Measurements from ENCODE around the gene TMEM167B. TPM values are rescaled to one million over a fixed set of nuclear protein-coding genes. Genes with fewer than 3 reads are reported as not detected.
"Not testable (repeated sequence)": the region's sequence is repeated elsewhere in the genome, so short reads cannot be mapped to it uniquely, and the experiment has no call there.

The TMEM167B gene
- total and polyA plus RNA-seq, 4 donors: 5.4 to 15.4 (median 13.2) TPM

DNA sequence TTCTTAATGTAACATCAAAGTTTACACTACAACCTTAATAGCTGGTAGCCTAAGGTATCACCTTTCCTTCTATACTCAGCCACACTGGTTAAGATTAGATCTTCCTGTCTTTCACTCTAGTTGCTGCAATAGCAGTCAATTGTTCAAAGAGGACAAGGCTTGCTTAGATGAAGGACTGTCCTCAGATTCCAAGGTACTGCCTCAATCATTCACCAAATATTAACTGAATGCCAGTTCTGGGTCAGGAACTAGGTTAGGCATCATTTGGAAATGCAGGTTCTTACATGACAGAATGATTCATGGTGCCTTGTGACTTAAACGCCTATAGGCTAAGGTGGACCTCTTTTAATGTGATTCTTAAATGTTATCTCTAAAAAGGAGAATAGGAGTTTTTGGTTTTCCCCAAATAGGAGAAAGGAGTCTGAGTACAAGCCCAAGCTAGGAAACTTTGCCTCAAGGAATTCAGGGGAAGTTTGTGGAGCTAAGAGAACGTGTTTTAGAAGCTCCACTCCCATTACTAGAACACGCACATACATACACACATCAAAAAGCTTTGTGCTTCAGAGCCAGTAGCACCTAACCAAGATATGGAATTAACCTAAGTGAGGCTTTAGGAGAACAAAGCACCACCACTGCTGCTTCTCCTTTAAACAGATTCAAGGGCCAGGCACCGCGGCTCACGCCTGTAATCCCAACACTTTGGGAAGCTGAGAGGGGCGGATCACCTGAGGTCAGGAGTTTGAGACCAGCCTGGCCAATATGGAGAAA, 40.2 kb upstream of the TMEM167B start:
- Histone ChIP-seq H3K9me3 (ENCODE audit: control insufficient read depth in 4 of 4, low read length in 3 of 4) (no peaks in the 10 kb centered on the region), H3K36me3 (ENCODE audit: control insufficient read depth in 4 of 4, insufficient read depth in 3 of 4, low read depth in 1 of 4, low read length in 3 of 4) (no peaks in the 10 kb centered on the region), H3K9ac (ENCODE audit: low read depth in 1 of 2, low read length in 2 of 2) (no peak overlapping the region), H3K27me3 (ENCODE audit: control insufficient read depth in 4 of 4, insufficient read depth in 4 of 4, low read length in 3 of 4) (no peaks in the 10 kb centered on the region), H3K27ac (ENCODE audit: low read depth in 1 of 2, low read length in 2 of 2) (no peak overlapping the region), H3K4me3 (ENCODE audit: low read depth in 1 of 3, low read length in 3 of 3) (no peak overlapping the region), H3K4me1 (ENCODE audit: control insufficient read depth in 4 of 4, insufficient read depth in 4 of 4, low read length in 3 of 4) (no peaks in the 10 kb centered on the region)
- TF ChIP-seq, protein P1, sequence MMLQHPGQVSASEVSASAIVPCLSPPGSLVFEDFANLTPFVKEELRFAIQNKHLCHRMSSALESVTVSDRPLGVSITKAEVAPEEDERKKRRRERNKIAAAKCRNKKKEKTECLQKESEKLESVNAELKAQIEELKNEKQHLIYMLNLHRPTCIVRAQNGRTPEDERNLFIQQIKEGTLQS (IDR thresholded peaks at IDR 0.05): no peak
- TF ChIP-seq HNF4A (conservative IDR thresholded peaks at IDR 0.05) (no peak), YY1 (IDR thresholded peaks at IDR 0.05) (no peak), CTCF (IDR thresholded peaks at IDR 0.05; ENCODE audit: low read depth, low read length, missing input control) (no peak), SP1 (IDR thresholded peaks at IDR 0.05) (no peak), NR2F2 (IDR thresholded peaks at IDR 0.05) (no peak), GABPA (IDR thresholded peaks at IDR 0.05 in 1 of 2, conservative IDR thresholded peaks at IDR 0.05 in 1 of 2) (no peak), RAD21 (IDR thresholded peaks at IDR 0.05) (no peak), FOXA2 (IDR thresholded peaks at IDR 0.05) (no peak), JUND (IDR thresholded peaks at IDR 0.05) (no peak), RXRA (IDR thresholded peaks at IDR 0.05) (no peak), HNF4G (IDR thresholded peaks at IDR 0.05) (no peak), FOXA1 (IDR thresholded peaks at IDR 0.05) (no peak), EGR1 (IDR thresholded peaks at IDR 0.05; ENCODE audit: low read depth in 2 of 2) (no peak), TAF1 (conservative IDR thresholded peaks at IDR 0.05) (no peak)
- TF ChIP-seq, protein P2, sequence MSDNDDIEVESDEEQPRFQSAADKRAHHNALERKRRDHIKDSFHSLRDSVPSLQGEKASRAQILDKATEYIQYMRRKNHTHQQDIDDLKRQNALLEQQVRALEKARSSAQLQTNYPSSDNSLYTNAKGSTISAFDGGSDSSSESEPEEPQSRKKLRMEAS (IDR thresholded peaks at IDR 0.05): no peak
- TF ChIP-seq, protein P3, sequence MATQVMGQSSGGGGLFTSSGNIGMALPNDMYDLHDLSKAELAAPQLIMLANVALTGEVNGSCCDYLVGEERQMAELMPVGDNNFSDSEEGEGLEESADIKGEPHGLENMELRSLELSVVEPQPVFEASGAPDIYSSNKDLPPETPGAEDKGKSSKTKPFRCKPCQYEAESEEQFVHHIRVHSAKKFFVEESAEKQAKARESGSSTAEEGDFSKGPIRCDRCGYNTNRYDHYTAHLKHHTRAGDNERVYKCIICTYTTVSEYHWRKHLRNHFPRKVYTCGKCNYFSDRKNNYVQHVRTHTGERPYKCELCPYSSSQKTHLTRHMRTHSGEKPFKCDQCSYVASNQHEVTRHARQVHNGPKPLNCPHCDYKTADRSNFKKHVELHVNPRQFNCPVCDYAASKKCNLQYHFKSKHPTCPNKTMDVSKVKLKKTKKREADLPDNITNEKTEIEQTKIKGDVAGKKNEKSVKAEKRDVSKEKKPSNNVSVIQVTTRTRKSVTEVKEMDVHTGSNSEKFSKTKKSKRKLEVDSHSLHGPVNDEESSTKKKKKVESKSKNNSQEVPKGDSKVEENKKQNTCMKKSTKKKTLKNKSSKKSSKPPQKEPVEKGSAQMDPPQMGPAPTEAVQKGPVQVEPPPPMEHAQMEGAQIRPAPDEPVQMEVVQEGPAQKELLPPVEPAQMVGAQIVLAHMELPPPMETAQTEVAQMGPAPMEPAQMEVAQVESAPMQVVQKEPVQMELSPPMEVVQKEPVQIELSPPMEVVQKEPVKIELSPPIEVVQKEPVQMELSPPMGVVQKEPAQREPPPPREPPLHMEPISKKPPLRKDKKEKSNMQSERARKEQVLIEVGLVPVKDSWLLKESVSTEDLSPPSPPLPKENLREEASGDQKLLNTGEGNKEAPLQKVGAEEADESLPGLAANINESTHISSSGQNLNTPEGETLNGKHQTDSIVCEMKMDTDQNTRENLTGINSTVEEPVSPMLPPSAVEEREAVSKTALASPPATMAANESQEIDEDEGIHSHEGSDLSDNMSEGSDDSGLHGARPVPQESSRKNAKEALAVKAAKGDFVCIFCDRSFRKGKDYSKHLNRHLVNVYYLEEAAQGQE (IDR thresholded peaks at IDR 0.05): no peak
- WGBS: 84% methylated on average over 7 of the region's 7 CpGs
- no peak for DNase-seq (ENCODE audit: low spot score)

DNA sequence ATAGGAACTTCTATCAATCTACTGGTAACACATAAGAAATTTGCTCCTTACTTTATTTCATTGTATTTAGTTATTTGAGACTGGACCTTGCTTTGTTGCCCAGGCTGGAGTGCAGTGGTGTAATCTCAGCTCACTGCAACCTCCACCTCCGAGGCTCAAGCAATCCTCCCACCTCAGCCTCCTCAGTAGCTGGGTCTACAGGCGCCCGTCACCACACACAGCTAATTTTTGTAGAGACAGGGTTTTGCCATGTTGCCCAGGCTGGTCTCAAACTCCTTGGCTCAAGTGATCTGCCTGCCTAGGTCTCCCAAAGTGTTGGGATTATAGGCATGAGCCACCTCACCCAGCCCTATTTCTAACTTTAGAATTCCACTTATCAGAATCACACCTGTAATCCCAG, 38.4 kb upstream of the TMEM167B start:
- not testable (repeated sequence) for H3K27me3 ChIP-seq (ENCODE audit: control insufficient read depth in 4 of 4, insufficient read depth in 4 of 4, low read length in 3 of 4); H3K9ac ChIP-seq (ENCODE audit: low read depth in 1 of 2, low read length in 2 of 2); H3K4me3 ChIP-seq (ENCODE audit: low read depth in 1 of 3, low read length in 3 of 3); H3K27ac ChIP-seq (ENCODE audit: low read depth in 1 of 2, low read length in 2 of 2); H3K9me3 ChIP-seq (ENCODE audit: control insufficient read depth in 4 of 4, low read length in 3 of 4); DNase-seq (ENCODE audit: low spot score); H3K4me1 ChIP-seq (ENCODE audit: control insufficient read depth in 4 of 4, insufficient read depth in 4 of 4, low read length in 3 of 4); H3K36me3 ChIP-seq (ENCODE audit: control insufficient read depth in 4 of 4, insufficient read depth in 3 of 4, low read depth in 1 of 4, low read length in 3 of 4)
- WGBS: 92% methylated on average over 3 of the region's 3 CpGs

All from liver (tissue), 9 donors.